NCI-H2171 (cell line): ENCODE measurements around the gene FAM219A.
"Not testable (repeated sequence)": the region's sequence is repeated elsewhere in the genome, so short reads cannot be mapped to it uniquely, and the experiment has no call there.

Source experiments
- DNase-seq: peaks from one replicate; lab custom pipeline; 2025; lab: John Stamatoyannopoulos, UW

The FAM219A gene

DNA sequence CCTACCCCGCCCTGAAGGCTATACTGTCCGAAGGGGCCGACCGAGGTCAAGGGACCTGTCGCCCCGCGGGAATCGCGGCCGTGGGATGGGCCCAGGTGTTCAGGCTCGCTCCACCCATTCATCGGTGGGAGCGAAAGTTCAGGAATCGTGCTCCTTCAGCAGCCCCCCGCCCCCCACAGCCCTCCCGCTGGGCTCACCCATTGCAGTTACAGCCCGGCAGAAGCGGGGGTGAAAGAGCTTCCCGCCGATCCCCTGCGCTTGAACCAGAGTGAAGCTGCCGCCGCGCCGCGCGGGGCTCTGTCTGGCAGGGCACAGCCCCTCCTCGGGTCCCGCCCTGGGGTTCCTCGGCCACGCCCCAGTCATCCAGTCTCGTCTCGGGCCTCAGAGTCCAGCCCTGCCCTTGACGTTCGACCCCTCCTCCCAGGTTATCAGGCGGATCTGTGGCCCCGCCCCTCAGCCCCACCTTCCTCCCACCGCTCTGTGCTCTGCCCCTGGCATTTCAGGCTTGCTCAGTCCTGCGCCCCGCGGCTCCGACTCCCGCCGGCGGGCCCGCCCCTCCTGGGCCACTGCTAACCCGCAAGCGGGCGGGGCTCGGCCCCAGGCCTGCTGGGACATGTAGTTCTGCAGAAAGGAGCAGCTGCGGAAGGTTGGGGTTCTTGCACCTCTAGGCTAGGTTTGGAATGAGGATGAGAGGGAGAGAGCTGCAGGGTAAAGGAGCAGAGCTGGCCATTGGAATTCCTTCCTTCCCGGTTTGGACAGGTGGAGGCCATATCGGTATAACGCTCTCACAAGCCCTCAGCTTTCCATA lies 81.6 kb downstream of the FAM219A start, which contains the start of gene MYORG:
MYORG (minus strand) TSS at position 303 of the 808 bp plus-strand sequence. CDS start 3,955 bp downstream, outside the sequence.
- DNase-seq = peak; percentile 76

DNA sequence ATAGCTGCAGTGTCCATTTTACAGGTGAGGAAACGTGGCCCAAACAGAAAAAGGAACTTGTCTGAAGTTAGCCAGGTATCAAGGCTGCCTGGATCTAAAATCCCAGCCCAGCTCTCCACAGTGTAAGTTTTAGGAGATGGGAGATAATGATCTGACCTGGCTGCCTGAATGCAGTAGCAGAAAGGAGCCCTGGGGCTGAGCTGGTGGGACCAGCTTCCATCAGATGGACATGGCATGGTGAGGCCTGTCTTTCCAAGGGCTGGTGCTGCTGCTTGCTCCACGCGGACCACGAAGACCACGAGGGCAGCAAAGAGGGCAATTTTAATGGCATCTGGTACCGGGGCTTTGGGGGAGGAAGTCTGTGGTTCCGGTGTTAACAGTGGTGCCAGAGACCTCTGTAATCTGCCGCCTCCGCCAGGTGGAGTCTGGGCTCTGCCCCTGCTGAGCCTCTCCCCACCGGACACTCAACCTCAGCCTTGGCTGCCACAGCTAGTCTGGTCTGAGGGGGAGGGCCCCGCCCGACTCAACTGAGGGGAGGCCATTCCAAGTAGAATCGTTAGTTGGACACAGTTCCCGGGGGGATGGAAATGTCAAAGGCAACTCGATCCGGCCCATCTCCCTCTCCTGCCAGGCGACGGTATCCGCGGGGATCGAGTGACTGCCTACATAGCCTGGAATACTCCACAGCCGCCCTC lies 82.3 kb downstream of the FAM219A start:
- no peak for DNase-seq

DNA sequence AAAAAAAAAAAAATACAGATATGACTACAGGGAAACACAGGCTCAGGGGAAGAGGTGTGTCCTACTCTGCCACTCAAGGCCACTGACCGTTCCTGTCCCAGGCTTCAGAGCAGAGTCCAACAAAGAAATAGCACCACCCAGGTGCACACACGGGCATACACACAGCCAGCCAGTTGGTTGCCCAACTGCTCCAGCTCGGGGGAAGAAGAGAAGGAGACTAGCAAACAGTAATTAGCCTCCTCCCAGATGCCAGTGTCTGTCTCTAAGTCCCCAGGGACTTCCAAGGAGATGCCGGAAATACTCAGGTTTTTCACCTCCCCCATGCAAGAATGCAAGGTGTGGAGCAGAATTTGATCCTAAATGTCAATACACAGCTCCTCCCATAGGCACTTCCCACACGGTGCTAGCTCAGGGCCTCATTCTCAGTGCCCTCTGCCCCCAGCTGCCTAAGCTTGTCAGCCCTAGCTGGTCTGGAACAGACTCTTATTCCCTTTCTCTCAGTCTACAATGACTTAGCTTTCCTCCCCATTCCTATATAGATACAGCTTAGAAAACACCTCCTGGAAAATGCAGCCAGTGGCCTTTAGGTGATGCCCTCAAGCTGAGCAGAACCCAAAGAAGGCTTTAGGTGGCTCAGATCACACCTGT lies 83.3 kb downstream of the FAM219A start:
- peak; percentile 76 for DNase-seq

DNA sequence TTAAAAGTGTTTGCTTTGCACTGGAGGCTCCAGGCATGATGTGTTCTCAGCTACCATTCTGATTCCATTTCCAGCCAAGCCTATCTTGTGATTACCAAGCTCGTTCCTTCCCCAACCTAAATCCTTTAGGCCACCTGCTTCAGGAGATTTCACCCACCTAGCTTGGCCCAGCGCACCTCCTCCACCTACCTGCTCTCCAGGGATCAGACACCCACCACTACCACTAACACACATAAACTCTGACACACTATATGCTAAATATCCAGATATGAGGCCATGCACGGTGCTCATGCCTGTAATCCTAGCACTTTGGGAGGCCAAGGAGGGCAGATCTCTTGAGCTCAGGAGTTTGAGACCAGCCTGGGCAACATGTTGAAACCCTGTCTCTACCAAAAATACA lies 84.0 kb downstream of the FAM219A start:
- no peak for DNase-seq

DNA sequence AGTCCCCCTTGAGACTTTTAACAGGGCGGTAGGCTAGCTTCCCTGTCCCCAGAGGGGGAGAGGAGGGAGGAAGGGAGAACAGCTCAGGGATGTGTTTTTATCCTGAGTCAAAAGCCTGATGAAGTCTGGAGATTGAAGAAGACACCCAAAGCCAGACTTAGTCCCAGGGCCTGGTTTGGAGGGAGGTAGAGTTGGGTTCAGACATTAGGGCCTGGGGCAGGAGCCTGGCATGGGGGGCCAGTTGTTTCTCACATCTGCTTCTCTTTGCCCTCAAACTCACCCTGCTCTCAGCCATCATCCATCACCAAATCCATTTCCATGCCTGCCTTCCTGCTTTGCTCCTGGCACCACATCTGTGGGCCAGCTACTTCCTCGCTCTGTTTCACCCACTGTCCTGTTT lies 84.6 kb downstream of the FAM219A start:
- DNase-seq = no peak

DNA sequence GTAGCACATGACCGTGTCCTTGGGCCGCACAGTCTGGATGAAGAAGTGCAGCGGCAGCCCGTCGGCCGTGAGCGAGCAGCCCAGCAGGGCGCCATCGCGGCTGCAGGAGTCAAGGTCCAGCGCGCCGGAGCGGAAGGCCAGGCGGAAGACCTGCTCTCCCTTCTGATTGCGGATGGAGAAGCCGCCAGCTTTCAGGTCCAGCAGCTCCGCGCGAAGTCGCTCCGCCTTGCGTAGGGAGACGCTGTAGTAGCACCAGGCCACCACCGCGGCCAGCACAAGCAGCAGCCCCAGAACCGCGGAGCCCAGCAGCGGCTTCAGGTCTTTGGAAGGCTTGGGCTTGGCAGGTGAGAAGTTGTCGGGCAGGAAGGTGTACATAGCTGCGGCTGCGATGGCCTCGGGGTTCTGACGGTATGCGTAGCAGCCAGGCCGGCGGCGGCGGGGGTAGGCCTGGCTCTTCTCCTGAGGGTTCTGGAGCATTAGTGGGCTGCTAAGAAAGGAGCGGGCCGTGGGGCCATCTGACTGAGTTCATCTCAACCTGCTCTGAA lies 85.8 kb downstream of the FAM219A start:
- DNase-seq = no peak

DNA sequence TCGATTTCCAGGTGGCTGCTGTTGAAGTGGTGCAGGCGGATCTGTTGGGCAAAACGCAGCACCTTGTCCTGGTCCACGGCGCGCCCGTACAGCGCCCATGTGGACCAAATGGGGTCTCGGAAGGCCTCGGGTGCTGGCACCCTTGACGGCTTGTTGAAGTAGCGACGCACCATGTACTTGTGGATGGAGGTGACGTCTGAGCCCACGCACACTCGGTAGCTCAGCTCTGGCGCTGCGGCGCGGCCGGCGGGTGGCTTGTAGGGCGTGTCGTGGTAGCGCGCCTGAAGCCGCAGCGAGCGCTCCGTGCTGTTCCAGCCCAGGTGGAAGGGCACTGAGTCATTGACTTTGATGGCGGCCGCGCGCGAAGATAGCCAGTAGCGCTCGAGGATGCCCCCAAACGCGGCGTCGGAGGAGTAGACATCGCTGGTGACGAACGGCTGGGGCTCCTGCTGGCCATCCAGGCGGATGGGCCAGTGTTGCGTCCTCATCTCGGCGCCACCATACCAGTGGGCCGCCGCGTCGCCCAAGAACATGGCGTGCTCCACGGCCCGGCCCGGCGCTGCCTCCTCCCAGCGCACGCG lies 86.4 kb downstream of the FAM219A start:
- DNase-seq = no peak

DNA sequence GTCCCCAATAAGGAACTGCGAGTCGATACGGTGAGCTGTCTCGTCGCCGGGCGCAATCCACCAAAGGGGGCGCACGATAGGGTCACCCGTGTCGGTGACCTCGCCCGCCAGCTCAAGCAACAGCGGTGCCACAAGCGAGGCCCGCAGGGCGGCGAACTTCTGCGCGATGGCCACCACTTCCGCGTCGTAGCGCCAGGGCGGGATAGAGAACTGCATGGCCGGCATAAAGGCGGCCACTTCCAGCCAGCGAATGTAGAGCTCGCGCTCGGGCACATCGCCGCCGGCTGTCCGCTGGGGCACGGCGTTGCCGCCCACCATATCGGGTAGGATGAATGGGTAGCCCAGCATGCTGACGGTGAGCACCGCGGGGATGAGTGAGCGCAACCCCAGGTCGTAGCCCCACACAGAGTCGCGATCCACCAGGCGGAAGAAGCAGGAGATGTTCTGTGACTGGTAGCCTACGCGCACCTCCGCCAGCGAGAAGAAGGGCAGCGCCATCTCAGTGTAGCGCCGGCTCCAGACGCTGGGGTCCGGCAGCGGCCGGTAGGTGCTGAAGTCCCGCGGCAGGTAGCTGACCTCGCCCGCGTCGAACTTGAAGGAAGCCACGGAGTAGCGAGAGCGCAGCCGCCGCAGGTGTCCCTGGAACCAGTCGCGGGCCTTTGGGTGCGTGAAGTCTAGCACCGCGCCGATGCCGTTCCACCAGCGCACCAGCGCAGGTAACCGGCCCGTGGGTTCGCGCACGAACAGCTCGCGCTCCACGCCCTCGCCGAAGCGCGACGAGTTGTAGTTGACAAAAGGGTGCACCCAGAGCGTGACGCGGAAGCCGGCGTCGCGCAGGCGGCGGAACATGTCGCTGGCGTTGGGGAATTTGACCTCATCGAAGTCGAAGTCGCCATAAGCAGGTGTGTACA lies 87.1 kb downstream of the FAM219A start:
- DNase-seq = no peak

DNA sequence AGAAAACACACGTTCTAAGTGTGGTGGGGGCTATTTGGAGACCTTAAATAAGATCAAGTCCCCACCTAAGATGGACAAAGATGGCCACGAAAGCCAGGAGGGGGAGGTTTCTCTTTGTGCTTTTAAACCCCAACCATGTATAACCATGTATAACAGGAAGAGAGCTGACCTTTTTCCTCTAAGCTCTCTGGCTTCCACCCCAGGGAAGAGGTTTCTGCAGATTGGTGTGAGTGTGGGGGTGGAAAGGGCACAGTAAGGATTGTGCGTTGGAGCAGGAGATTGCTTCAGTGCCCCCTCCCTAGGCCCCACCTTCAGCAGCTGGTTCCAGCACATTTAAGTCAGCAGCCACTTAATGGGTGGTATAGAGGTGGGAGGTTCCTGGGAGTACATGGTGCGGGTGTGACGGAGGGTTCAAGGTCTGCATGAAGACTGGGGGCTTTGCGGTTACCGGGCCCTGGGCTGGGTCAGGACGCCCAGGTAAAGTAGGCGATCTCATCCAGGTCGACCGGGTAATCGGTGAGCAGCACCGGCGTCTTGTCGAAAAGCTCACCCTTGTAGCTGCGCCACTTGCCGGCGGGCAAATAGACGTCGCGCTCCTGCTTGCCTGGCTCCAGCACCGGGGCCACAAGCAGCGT lies 87.9 kb downstream of the FAM219A start:
- DNase-seq = no peak

DNA sequence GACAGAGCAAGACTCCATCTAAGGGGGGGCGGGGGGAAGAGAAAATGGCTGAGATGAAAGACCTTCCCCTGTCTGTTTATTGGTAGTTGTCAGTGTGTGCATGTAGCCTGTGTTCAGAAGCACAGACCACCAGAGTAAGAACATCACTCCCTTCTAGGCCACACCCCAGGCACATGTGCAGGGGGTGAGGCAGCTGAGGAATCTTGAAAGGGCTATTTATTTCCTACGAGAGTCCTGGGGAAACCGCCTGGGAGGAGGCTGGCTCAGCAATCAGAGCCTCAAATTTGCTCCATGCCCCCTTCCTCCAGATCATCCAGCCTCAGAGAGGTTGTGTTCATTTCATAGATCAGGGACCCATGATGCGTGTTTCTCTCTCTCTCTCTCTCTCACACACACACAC lies 88.7 kb downstream of the FAM219A start:
- no peak for DNase-seq

DNA sequence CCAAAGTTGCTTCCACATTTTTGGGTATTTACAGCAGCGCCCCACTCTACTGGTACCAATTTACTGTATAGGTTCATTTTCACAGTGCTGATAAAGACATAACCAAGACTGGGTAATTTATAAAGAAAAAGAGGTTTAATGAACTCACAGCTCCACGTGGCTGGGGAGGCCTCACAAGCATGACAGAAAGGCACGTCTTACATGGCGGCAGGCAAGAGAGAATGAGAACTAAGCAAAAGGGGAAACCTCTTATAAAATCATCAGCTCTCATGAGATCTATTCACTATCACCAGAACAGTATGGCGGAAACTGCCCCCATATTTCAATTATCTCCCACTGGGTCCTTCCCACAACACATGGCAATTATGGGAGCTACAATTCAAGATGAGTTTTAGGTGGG lies 89.6 kb downstream of the FAM219A start:
- not testable (repeated sequence) for DNase-seq

DNA sequence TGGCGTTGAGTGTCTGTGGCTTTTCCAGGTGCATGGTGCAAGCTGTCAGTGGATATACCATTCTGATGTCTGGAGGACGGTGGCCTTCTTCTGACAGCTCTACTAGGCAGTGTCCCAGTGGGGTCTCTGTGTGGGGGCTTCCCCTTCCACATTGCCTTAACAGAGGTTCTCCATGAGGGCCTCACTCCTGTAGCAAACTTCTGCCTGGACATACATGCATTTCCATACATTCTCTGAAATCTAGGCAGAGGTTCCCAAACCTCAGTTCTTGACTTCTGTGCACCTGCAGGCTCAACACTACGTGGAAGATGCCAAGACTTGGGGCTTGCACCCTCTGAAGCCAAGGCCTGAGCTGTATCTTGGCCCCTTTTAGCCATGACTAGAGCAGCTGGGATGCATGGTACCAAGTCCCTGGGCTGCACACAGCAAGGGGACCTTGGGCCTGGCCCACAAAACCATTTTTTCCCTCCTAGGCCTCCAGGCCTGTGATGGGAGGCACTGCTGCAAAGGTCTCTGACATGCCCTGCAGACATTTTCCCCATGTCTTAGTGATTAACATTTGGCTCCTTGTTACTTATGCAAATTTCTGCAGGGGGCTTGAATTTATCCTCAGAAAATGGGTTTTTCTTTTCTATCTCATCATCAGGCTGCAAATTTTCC lies 90.5 kb downstream of the FAM219A start:
- DNase-seq = not testable (repeated sequence)

DNA sequence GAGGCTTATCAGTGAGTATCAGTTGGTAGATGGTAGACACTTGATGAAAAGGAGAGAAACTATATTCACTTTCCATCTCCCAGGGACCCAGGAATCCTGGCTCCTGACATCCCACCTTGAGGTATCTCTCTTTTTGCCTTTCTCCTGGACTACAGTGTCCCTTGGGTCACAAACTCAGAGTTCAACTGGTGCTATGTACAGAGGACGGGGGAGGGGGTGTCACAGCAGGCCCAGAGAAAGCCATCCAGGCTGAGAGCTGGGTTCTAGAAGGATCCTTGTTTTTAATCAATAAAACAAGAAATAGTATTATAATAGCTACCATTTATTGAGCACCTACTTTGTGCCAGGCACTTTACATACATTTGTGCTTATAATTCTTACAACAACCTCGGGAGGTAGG lies 92.0 kb downstream of the FAM219A start:
- DNase-seq = no peak

DNA sequence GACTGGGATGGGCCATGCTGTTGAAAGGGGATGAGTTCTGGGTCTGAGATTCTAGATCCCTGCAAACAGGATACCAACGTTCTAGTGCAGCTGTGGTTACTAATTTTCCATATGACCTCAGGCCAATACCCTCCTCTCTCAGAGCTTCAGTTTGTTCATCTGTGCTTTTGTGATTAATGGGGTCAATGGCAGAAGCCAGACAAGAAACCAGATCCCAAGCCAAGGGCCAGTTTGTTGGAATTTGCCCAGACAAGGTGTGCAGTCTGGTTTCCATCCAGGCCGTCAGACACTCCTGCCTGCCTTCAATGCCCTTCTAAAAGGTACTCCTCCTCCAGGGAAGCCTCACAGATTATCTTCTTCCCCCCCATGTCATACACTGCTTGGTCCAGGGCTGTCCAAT lies 93.1 kb downstream of the FAM219A start:
- no peak for DNase-seq

DNA sequence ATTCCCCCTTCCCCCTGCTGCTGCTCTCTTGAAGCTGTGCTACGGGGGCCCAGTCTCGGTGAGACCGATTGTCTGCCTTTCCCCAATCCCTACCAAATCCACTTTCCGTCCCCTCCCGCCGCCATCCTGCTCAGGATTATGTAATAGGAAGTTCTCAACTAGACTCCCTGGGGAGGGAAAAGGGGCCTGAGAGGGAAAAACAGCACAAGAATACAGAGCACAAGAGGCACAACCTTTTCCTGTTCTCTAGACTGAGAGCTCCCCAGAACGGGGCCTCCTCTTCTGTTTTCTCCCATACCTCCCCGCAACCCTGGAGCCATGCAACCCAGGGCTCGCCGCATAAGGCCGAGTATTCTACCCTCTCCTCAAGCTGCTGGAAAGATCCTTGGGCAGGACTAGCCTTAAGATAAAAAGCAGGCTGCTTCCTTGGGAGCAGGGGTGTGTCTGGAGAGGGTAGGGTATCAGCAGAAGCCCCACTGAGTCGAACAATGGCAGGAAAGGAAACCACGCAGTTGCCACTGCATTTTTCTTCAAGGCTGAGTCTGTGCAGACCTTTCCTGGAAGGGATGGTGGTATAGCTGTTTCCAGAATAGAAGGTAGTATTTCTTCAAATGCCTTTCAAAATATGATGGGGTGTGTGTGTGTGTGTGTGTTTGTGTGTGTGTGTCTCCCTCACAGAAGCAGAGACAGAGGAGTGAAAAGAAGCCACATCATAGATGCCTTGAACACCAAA lies 94.6 kb downstream of the FAM219A start:
- DNase-seq = no peak

DNA sequence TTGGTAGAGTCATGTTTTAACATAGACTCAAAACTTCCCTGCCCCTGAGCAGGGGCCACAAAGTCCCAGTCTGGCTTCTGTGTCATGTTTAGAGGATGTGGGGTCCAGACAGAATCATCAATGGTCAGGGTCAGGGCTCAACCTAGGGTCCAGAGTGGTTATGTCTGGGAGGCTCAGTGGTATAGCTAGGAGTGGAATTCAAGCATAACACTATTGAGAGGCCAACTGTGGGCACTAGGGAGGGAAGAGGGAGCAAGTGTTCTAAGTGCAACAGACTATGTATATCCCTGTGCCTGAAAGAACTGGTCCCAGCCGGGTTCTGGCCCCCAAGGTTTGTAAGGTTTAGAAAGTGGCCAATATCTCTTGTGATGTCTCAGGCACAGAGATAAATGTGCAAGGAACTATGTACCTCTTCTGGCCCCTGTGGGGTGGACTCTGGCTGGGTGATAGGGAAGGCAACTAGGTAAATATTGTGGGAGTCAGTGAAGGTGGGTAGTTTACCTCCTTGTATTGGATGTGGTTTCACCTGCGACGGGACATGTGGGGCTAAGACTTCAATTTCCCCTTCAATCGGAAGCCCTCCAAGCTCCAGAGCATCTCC lies 95.7 kb downstream of the FAM219A start:
- DNase-seq = no peak

DNA sequence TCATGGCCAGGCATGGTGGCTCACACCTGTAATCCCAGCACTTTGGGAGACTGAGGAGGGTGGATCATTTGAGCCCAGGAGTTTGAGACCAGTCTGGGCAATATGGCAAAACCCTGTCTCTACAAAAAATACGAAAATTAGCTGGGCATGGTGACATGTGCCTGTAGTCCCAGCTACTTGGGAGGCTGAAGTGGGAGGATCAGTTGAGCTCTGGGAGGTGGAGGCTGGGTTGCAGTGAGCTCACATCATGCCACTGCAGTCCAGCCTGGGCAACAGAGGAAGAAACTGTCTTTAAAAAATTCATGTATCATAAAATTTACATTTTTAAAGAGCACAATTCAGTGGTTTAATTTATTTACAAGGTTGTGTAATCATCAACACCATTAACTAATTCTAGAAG lies 105.4 kb downstream of the FAM219A start:
- not testable (repeated sequence) for DNase-seq

DNA sequence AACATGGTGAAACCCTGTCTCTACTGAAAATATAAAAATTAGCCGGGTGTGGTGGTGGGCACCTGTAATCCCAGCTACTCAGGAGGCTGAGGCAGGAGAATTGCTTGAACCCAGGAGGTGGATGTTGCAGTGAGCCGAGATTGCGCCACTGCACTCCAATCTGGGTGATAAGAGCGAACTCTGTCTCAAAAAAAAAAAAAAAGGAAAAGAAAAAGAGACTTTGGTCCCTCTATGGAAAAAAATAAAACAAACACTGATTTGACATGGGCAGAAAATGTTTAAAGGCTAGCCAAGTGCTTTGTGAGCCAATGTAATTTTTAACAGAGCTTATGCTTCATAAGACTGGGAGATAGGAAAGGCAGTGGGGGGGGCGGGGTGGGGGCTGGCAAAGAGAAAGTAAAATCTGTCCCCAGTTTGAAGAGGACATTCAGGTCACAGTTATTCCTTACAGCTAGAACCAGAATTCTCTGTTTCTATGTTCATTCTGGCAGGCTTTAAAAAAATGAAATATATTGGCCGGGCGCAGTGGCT lies 106.2 kb downstream of the FAM219A start:
- DNase-seq = not testable (repeated sequence)

DNA sequence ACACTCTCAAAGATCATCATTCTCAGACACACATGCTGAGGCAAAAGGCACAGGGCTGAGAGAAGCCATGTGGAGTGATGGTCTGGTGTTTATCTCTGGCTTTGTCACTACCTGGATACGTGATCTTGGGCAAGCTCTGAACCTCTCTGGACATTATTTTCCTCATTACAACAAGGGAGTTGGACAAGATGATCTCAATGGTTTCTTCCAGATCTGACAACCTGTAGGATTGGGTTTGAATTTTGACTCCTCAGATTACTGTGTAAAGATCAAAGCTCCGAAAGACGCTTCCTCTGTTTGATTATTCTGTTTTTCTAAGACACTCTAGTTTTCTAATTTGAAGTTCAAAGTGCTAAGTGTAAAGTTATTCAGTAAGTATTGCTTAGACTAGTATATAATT lies 109.0 kb downstream of the FAM219A start:
- no peak for DNase-seq
